Naive thymus-derived CD8-positive, alpha-beta T cell (primary cell): ENCODE results near the gene CLIC1. TPM values are rescaled to one million over a fixed set of nuclear protein-coding genes. Genes with fewer than 3 reads are reported as not detected.

Source experiments
- ATAC-seq, 2 donors: fragments of 150-1000 bp; cut with Tn5 transposase in 1 of 2; sonication (Bioruptor Pico), chemical (Tn5 transposase) in 1 of 2; 1 replicate in 1 of 2; 2 replicates in 1 of 2; pipeline ENCODE4 v1.10.0; 2021; ENCODE audit warnings: mild to moderate bottlenecking in 2 of 2, moderate library complexity in 2 of 2
- POLR2A ChIA-PET: fragments of 350-600 bp; sonication (Branson Sonifier 250); formaldehyde crosslinking; loops from one replicate; lab custom pipeline; 2021; ENCODE audit warnings: antibody characterized with exemption; lab: Charles Lee
- DNase-seq, 10 donors: peaks; one replicate each; pipeline versions ENCODE4 v3.0.0 to v3.0.0-alpha.2; 2020 to 2022
- H3K27ac Mint-ChIP-seq, 10 donors: one replicate each; pipeline ENCODE4 v1.8.0; 2020 to 2022; ENCODE audit warnings: mild to moderate bottlenecking in 10 of 10, mixed read lengths in 10 of 10, moderate library complexity in 4 of 10, inconsistent platforms in 1 of 10
- H3K27me3 Mint-ChIP-seq, 5 donors: one replicate each; pipeline ENCODE4 v1.8.0; 2021 to 2022; ENCODE audit warnings: mixed read lengths in 5 of 5
- H3K36me3 Mint-ChIP-seq, 3 donors: one replicate each; pipeline ENCODE4 v1.8.0; 2020 to 2022; ENCODE audit warnings: mixed read lengths in 3 of 3, mild to moderate bottlenecking in 2 of 3, inconsistent platforms in 1 of 3
- H3K4me1 Mint-ChIP-seq, 4 donors: one replicate each; pipeline ENCODE4 v1.8.0; 2021 to 2022; ENCODE audit warnings: mixed read lengths in 4 of 4
- H3K4me3 Mint-ChIP-seq, 10 donors: one replicate each; pipeline ENCODE4 v1.8.0; 2020 to 2022; ENCODE audit warnings: mild to moderate bottlenecking in 10 of 10, mixed read lengths in 10 of 10, moderate library complexity in 6 of 10, inconsistent platforms in 1 of 10
- H3K9me3 Mint-ChIP-seq, 9 donors: one replicate each; pipeline ENCODE4 v1.8.0; 2020 to 2022; ENCODE audit warnings: mixed read lengths in 9 of 9, mild to moderate bottlenecking in 3 of 9, inconsistent platforms in 1 of 9, moderate library complexity in 1 of 9
- polyA plus RNA-seq, 3 donors: library from polyadenylated mRNA; unstranded; fragments of 300-500 nt; fragmentation: Illumina TruSeq; gene quantifications; one replicate each; pipeline ENCODE4 v1.2.3, GENCODE V29; 2021
- total RNA-seq, 8 experiments: library from RNA in 2 of 8; stranded (reverse) in 2 of 8; gene quantifications; one replicate each; pipeline ENCODE4 v1.2.3 and lab custom pipeline; 2021 to 2026

CLIC1 gene
- total and polyA plus RNA-seq, 5 experiments from 2014 or later = 23.7 to 345 (median 95.1) TPM

- peak overlapping the region in 2 of 10 donors; percentile 16 to 34 for H3K27ac Mint-ChIP-seq
- peaks cover 0 to 3% (median 0%) of the 10 kb centered on the region in 5 donors for H3K27me3 Mint-ChIP-seq
- H3K9me3 Mint-ChIP-seq = no peaks in the 10 kb centered on the region
- ATAC-seq (no peak), DNase-seq (no peak)
- no peaks in the 10 kb centered on the region for H3K36me3 Mint-ChIP-seq
- peaks cover 10 to 20% (median 13%) of the 10 kb centered on the region in 4 donors for H3K4me1 Mint-ChIP-seq
- POLR2A ChIA-PET = no interaction called here
- no peak overlapping the region for H3K4me3 Mint-ChIP-seq
These were observed 29.8 kb upstream of the CLIC1 start for GRCh38 chr6:31765910-31766794.

- POLR2A ChIA-PET = no interaction called here
- no peak for DNase-seq
- no peak for ATAC-seq
These were observed 29.2 kb upstream of the CLIC1 start for GRCh38 chr6:31765559-31765909.

GRCh38 chr6:31764198-31764597 is 27.9 kb upstream of the CLIC1 start:
- POLR2A ChIA-PET = interaction anchor here (0.6 kb wide), 1 partner anchor 22 kb away, joined by 3 read pairs; no protein-coding TSS in a partner anchor
- H3K9me3 Mint-ChIP-seq = no peaks in the 10 kb centered on the region
- H3K36me3 Mint-ChIP-seq = peaks cover 0 to 7% (median 0%) of the 10 kb centered on the region in 3 donors
- peaks cover 0 to 16% (median 7%) of the 10 kb centered on the region in 4 donors for H3K4me1 Mint-ChIP-seq
- H3K27me3 Mint-ChIP-seq = peaks cover 0 to 3% (median 0%) of the 10 kb centered on the region in 5 donors
- no peak overlapping the region for H3K4me3 Mint-ChIP-seq
- H3K27ac Mint-ChIP-seq = no peak overlapping the region
- DNase-seq = no peak
- ATAC-seq = no peak

More at GRCh38 chr6:31765559-31765909, 29.2 kb upstream of the CLIC1 start:
- Mint-ChIP-seq H3K9me3 (no peaks in the 10 kb centered on the region), H3K27ac (no peak overlapping the region), H3K4me3 (no peak overlapping the region), H3K36me3 (peaks cover 0 to 2% (median 0%) of the 10 kb centered on the region in 3 donors), H3K4me1 (peaks cover 7 to 19% (median 15%) of the 10 kb centered on the region in 4 donors), H3K27me3 (peaks cover 0 to 3% (median 0%) of the 10 kb centered on the region in 5 donors)

GRCh38 chr6:31763619-31763940 is 27.2 kb upstream of the CLIC1 start:
- DNase-seq (no peak), ATAC-seq (no peak)
- Mint-ChIP-seq H3K9me3 (no peaks in the 10 kb centered on the region), H3K36me3 (peaks cover 0 to 7% (median 0%) of the 10 kb centered on the region in 3 donors), H3K4me1 (peaks cover 0 to 16% (median 4%) of the 10 kb centered on the region in 4 donors), H3K27me3 (peaks cover 0 to 3% (median 0%) of the 10 kb centered on the region in 5 donors), H3K27ac (peak overlapping the region in 2 of 10 donors; percentile 60 to 88), H3K4me3 (no peak overlapping the region)
- POLR2A ChIA-PET = no interaction called here

- Mint-ChIP-seq H3K27ac (peak overlapping the region in 1 of 10 donors; percentile 88), H3K27me3 (peaks cover 0 to 4% (median 0%) of the 10 kb centered on the region in 5 donors), H3K9me3 (no peaks in the 10 kb centered on the region), H3K36me3 (peaks cover 0 to 7% (median 0%) of the 10 kb centered on the region in 3 donors), H3K4me3 (peak overlapping the region in 1 of 10 donors; percentile 14), H3K4me1 (peaks cover 0 to 18% (median 3%) of the 10 kb centered on the region in 4 donors)
- no peak for ATAC-seq
- POLR2A ChIA-PET = no interaction called here
- no peak for DNase-seq
These were observed 26.7 kb upstream of the CLIC1 start for GRCh38 chr6:31762878-31763618.

- Mint-ChIP-seq H3K4me3 (peak within 1 kb of the TSS in 2 of 10 donors; percentile 12 to 14), H3K27me3 (peaks cover 0 to 6% (median 0%) of the 10 kb centered on the region in 5 donors), H3K4me1 (peaks cover 0 to 17% (median 2%) of the 10 kb centered on the region in 4 donors), H3K27ac (peak within 1 kb of the TSS in 2 of 10 donors; percentile 29 to 88), H3K9me3 (no peaks in the 10 kb centered on the region), H3K36me3 (peaks cover 0 to 7% (median 0%) of the 10 kb centered on the region in 3 donors)
- no peak for ATAC-seq
- DNase-seq = no peak
- POLR2A ChIA-PET = no interaction called here
These were observed 26.0 kb upstream of the CLIC1 start, which contains the start of gene SAPCD1 for GRCh38 chr6:31762356-31762755. Gene SAPCD1, plus strand, starts transcription at chr6:31762656. Its CDS starts 399 bp downstream, at chr6:31763055.

GRCh38 chr6:31761343-31761742 is 25.0 kb upstream of the CLIC1 start:
- H3K9me3 Mint-ChIP-seq = no peaks in the 10 kb centered on the region
- POLR2A ChIA-PET = no interaction called here
- no peak overlapping the region for H3K27ac Mint-ChIP-seq
- peak overlapping the region in 1 of 10 donors; percentile 12 for H3K4me3 Mint-ChIP-seq
- H3K27me3 Mint-ChIP-seq = peaks cover 0 to 3% (median 0%) of the 10 kb centered on the region in 5 donors
- peaks cover 0 to 17% (median 2%) of the 10 kb centered on the region in 4 donors for H3K4me1 Mint-ChIP-seq
- H3K36me3 Mint-ChIP-seq = peaks cover 0 to 7% (median 0%) of the 10 kb centered on the region in 3 donors
- no peak for ATAC-seq
- DNase-seq = no peak

GRCh38 chr6:31760790-31761189 is 24.5 kb upstream of the CLIC1 start:
- Mint-ChIP-seq H3K4me1 (peaks cover 0 to 17% (median 2%) of the 10 kb centered on the region in 4 donors), H3K4me3 (no peak overlapping the region), H3K36me3 (peaks cover 0 to 7% (median 0%) of the 10 kb centered on the region in 3 donors), H3K27me3 (peaks cover 0 to 3% (median 0%) of the 10 kb centered on the region in 5 donors), H3K9me3 (no peaks in the 10 kb centered on the region), H3K27ac (no peak overlapping the region)
- ATAC-seq = no peak
- POLR2A ChIA-PET = no interaction called here
- no peak for DNase-seq

GRCh38 chr6:31758281-31758680 is 22.0 kb upstream of the CLIC1 start:
- Mint-ChIP-seq H3K27ac (peak overlapping the region in 2 of 10 donors; percentile 11 to 47), H3K27me3 (peaks cover 0 to 3% (median 0%) of the 10 kb centered on the region in 5 donors), H3K4me3 (no peak overlapping the region), H3K9me3 (no peaks in the 10 kb centered on the region), H3K4me1 (peaks cover 0 to 12% (median 2%) of the 10 kb centered on the region in 4 donors), H3K36me3 (peaks cover 0 to 7% (median 0%) of the 10 kb centered on the region in 3 donors)
- ATAC-seq (no peak), DNase-seq (no peak)
- POLR2A ChIA-PET = interaction anchor here (0.5 kb wide), 1 partner anchor 77 kb away, joined by 9 read pairs; no protein-coding TSS in a partner anchor

GRCh38 chr6:31752739-31753319 is 16.5 kb upstream of the CLIC1 start:
- DNase-seq (no peak), ATAC-seq (no peak)
- no peak overlapping the region for H3K27ac Mint-ChIP-seq
- H3K4me3 Mint-ChIP-seq = no peak overlapping the region
- H3K9me3 Mint-ChIP-seq = no peaks in the 10 kb centered on the region
- no peaks in the 10 kb centered on the region for H3K36me3 Mint-ChIP-seq
- no peaks in the 10 kb centered on the region for H3K4me1 Mint-ChIP-seq
- POLR2A ChIA-PET = interaction anchor here (1.0 kb wide), 1 partner anchor 11 kb away, joined by 6 read pairs; no protein-coding TSS in a partner anchor
- H3K27me3 Mint-ChIP-seq = no peaks in the 10 kb centered on the region

- Mint-ChIP-seq H3K27me3 (no peaks in the 10 kb centered on the region), H3K9me3 (no peaks in the 10 kb centered on the region), H3K4me3 (no peak overlapping the region), H3K4me1 (no peaks in the 10 kb centered on the region), H3K36me3 (no peaks in the 10 kb centered on the region), H3K27ac (no peak overlapping the region)
- ATAC-seq (no peak), DNase-seq (no peak)
- POLR2A ChIA-PET = no interaction called here
These were observed 14.2 kb upstream of the CLIC1 start for GRCh38 chr6:31750411-31751022.
